HS-27A (cell line): Measurements from ENCODE around the gene NRBF2.
"Not testable (repeated sequence)": the region's sequence is repeated elsewhere in the genome, so short reads cannot be mapped to it uniquely, and the experiment has no call there.

Experiments
- DNase-seq: peaks from one replicate; pipeline ENCODE4 v3.0.0-alpha.2; 2012; ENCODE audit warnings: low read depth, missing footprints

NRBF2 gene

DNA sequence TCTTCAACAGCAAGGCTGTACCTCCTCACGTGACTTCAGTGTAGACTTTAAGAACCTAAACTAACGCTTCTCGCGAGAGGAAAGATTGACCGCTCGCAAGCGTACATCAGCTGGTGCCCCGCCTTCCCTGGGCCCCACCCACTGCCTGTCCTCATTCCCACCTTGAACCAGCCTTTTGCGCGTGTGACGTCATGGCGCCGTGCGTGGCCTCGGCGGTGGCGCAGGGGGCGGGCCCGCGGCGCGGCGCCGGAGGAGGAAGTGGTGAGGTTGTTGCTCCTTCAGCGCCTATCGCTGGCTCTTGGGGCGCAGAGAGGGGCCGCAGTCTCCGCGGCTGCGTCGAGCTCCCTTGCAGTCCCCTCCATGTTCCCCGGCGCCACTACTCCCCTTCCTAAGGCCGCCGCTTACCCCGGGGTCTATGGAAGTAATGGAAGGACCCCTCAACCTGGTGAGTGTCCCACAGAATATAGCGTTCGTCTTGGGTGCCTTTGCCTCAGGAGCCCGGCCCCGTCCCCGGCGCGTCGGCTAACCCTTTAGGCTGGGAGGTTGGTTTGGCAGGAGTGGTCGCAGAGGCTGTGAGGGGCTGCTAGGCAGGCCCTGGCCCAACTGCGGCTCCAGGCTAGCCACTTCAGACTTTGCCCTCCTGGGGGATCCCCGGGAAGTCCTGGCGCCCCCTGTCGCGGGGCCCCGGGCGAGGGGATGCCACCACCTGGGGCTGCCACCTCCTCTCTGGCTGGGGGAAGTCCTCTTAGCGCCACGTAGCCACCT, at the start of gene NRBF2:
Gene NRBF2 (plus strand): TSS at position 273 of the 765 bp plus-strand sequence. CDS start 143 bp downstream, at position 416.
- DNase-seq = peak; percentile 82

GRCh38 chr10:63083406-63083805, 49.7 kb upstream of the NRBF2 start:
- DNase-seq = not testable (repeated sequence)

GRCh38 chr10:63083904-63084689, 49.0 kb upstream of the NRBF2 start:
- no peak for DNase-seq

DNA sequence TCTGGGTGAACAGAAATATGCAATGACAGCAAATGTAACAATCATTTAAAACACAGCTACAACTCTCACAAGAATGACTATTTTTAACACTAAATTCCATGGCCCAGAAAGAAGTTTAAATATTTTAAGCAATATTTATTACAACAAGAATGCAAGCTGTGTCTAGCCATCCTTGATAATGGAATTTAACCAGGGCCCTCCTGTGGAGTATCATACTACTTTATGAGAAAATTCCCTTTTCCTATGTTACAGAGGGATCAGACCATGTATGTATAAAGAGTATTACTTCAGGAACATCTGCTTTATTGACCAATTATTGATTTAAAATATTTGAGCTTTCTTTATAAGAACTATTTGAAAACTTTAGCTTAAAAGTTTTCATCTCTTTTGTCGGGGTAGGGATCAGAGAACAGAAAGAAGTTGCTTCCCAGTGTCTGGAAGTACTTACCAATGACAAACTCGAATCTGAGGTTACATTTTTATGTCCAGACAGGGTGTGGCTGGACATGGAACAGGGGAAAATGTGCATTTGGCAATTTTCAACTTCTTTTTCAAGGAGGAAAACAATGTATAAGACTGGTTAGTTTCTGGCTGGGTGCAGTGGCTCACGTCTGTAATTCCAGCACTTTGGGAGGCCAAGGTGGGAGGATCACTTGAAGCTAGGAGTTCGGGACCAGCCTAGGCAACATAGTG, 48.3 kb upstream of the NRBF2 start:
- no peak for DNase-seq

GRCh38 chr10:63093227-63093626, 39.9 kb upstream of the NRBF2 start:
- DNase-seq = no peak

- DNase-seq = no peak
Observed at GRCh38 chr10:63094405-63094804, 38.7 kb upstream of the NRBF2 start.

DNA sequence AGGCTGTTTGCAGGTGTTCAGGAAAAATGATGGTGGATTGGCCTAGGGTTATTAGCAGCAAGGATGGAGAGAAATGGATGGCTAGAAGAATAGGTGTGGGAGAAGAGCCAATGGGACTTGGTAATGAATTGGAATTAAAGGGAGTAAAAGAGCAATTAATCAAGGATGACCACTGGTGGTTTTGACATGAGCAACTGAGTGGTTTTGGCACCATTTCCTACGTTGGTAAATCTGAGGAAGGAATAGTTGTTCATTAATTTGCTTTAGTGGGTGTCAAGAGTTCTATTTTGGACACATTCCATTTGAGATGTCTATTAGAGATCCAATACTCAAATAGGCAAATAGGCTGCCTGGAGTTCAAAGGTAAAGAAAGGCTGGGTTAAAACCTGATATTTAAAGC, 38.2 kb upstream of the NRBF2 start:
- no peak for DNase-seq

DNA sequence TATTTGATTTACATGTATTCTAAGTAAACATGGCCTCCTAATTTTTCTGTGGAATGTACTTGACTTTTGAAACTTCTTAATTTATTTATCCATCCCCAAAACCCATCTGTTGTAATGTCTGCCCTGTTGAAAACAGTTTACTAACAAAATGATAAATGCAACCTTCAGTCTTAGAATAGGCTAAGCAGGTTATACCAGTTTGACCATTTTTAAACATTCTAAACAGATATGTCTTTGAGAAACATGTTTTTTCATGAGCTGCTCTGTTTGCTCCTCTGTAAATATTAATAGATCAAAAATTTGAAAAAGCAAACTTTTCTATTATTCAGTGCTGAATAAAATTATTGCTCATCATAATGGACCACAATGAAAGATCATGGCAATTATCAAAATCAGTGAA, 33.4 kb upstream of the NRBF2 start:
- DNase-seq = no peak

GRCh38 chr10:63101091-63101490, 32.0 kb upstream of the NRBF2 start:
- DNase-seq = not testable (repeated sequence)

DNA sequence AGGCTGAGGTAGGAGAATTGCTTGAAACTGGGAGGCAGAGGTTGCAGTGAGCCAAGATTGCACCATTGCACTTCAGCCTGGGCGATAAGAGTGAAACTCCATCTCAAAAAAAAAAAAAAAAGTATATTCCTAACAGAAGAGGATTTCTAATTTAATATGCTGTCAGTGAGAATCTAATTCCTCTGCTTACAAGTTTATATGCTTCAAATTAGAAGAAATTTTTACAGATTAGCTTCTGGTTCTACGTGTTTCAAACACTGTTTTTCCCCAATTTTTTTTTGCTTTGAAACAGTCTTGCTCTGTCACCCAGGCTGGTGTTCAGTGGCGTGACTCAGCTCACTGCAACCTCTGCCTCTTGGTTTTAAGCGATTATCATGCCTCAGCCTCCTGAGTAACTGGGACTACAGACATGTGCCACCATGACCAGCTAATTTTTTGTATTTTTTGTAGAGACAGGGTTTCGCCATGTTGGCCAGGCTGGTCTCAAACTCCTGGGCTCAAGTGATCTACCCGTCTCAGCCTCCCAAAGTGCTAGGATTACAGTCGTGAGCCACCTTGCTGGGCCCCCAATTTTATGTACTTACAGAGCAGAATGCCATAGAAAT, 30.7 kb upstream of the NRBF2 start:
- not testable (repeated sequence) for DNase-seq

GRCh38 chr10:63103178-63103577, 29.9 kb upstream of the NRBF2 start:
- DNase-seq = not testable (repeated sequence)

DNA sequence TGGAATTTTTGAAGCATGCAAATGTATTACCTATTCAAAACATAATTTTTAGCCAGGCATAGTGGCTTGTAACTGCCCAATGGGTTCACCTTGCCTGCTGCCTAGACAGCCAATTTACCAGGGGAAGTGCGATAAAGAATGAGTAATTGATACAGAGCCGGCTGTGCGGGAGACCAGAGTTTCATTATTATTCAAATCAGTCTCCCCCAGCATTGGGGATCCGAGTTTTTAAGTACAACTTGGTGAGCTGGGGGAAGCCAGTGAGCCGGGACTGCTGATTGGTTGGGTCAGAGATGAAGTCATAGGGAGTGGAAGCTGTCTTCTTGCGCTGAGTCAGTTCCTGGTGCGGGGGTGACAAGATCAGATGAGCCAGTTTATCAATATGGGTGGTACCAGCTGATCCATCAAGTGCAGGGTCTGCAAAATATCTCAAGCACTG, 29.1 kb upstream of the NRBF2 start:
- DNase-seq = no peak

DNA sequence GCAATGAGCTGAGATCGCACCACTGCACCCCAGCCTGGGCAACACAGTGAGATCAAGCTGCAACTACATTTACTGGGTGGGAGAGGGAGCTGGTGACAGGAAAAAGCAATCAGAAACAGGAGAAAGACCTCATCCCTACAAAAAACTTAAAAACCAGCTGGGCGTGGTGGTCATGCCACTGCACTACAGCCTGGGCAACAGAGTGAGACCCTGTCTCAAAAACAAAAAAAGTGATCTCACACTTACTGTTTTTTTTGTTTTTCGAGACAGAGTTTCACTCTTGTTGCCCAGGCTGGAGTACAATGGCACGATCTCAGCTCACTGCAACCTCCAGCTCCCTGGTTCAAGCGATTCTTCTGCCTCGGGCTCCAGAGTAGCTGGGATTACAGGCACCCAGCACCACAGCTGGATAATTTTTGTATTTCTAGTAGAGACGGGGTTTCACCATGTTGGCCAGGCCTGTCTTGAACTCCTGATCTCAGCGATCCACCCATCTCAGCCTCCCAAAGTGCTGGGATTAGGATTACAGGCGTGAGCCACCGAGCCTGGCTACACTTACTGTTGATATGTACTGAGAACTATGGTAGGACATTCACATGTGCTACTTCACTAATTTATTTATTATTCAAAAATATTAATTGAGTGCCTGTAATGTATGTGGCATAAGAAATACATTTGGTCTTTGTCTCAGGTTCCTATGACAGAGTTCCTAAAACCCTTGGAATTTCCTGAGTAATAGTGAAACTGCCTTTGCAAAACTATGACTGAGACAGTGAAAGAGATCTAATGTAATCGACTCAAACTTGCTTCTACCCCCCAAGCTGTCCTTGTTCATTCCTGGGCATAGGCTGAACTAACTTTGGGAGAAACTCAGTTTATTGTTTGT, 27.7 kb upstream of the NRBF2 start:
- DNase-seq = no peak

DNA sequence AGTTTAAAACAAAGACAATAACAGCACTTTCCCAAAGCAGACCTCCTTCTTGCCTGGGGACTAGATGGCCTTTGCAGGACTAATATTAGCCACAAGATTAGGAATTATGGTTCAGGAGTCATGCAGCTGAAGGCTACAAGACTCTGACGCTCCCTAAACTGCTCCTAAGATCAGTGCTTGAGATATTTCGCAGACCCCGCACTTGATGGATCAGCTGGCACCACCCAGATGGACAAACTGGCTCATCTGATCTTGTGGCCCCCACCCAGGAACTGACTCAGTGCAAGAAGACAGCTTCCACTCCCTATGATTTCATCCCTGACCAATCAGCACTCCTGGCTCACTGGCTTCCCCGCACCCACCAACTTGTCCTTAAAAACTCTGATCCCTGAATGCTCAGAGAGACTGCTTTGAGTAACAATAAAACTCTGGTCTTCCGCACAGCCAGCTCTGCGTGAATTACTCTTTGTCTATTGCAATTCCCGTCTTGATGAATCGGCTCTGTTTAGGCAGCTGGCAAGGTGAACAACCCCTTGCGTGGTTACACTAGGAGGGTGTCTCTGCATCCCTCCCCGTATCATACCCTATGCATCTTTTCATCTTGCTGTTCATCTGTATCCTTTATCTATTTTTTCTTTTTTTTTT, 26.9 kb upstream of the NRBF2 start:
- DNase-seq = no peak

DNA sequence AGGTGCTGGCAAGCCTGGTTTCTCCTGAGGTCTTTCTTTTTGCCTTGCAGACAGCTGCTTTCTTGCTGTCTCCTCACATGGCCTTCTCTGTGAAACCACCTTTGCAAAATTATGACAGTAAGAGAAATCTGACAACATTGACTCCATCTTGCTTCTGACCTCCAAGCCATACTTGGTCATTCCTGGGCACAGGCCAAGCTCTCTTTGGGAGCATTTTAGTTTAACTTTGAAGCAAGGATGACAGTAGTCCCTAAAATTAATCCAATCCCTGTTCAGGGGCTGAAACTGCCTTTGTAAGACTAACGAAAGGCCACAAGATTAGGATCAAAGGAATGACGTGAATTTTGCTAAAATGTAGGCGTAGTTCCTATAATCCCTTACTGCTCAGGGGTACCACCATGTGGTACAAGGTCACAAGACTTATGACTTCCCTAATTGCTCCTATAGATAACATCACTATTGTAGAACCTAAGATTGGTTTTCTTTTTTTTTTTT, 25.1 kb upstream of the NRBF2 start:
- DNase-seq = no peak

- DNase-seq = no peak
Observed at GRCh38 chr10:63110940-63111339, 22.2 kb upstream of the NRBF2 start.

GRCh38 chr10:63114031-63114814, 18.9 kb upstream of the NRBF2 start:
- DNase-seq = no peak

DNA sequence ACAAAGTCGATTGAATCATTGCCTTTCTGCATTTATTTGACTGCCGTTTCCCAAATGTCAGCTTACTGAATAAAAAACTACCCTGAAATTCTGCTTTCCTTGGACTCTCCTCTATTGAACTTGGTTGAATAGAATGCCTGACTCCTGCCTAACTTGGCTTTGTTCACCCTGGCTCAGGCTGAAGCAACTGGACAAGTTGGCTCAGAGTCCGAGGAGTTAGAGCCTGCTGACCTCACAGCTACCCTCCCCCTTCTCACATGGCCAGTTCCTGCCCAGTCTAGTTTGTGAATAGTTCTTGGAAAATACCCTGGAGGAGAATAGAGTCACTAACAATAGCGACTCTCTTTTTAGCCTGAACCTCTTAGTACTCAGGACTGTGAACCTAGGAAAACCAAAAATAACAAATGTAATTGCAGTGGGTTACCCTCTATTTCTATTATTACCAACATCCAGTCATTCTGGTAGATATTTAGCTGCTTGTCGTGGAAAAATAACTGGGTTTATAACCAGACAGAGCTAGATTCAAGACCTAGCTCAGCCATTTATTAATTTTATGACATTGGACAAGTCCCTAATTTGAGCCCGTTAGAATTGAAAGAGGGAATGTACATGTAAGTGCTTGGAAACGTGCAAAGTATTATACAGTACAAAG, 17.3 kb upstream of the NRBF2 start:
- no peak for DNase-seq

DNA sequence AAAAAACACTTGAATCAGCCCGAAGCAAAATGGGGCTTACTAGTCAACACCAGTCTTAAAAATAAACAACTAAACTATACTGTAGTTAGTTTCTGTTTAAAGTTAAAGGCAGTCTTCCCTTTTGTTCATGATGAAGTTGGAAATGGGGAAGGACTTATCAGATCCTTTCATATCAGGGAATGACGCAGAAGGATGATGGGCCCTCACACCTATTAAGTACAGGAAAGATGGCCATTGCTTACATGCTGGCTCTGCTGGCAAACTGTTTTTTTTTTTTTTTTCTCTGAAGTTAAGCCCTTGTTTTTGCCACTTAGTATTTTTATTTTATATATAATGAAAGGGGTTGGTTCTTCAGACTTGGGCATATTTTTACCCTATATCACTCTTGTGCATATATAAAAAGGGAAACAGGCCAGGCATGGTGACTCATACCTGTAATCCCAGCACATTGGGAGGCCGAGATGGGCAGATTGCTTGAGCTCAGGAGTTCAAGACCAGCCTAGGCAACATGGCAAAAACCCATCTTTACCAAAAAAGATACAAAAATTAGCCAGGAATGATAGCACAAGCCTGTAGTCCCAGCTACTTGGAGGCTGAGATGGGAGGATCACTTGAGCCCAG, 16.6 kb upstream of the NRBF2 start:
- DNase-seq = no peak
